PC-3 (cell line): Measurements from ENCODE around the gene ZKSCAN2. TPM values are rescaled to one million over a fixed set of nuclear protein-coding genes. Genes with fewer than 3 reads are reported as not detected.

Source experiments
- ATAC-seq: fragments of 200-7000 bp; cut with Tn5 transposase; 2 replicates; pipeline ENCODE4 v1.9.1; 2020; ENCODE audit warnings: mild to moderate bottlenecking, moderate library complexity
- BruUV-seq: library from RNA; stranded (reverse); fragments of 400-500 nt; replicated peaks from 2 replicates; lab custom pipeline; 2021; lab: Mats Ljungman, UMichigan
- CTCF ChIA-PET: fragments of 300-600 bp; sonication (Branson Sonifier 250); formaldehyde crosslinking; loops from one replicate; lab custom pipeline; 2022; ENCODE audit warnings: antibody characterized with exemption; lab: Charles Lee
- POLR2A ChIA-PET: fragments of 300-600 bp; sonication (Branson Sonifier 250); formaldehyde crosslinking; loops from one replicate; lab custom pipeline; 2022; ENCODE audit warnings: antibody characterized with exemption; ENCODE audit not compliant: unreplicated experiment; lab: Charles Lee
- DNase-seq: peaks from one replicate; pipeline ENCODE4 v3.0.0-alpha.2; 2015
- H2AFZ ChIP-seq: fragments of 300-600 bp; sonication (generic); 2 replicates; pipeline ENCODE4 v1.6.0; 2016; ENCODE audit warnings: antibody characterized with exemption, low read length
- H3F3A ChIP-seq: fragments of 300-600 bp; sonication (generic); one replicate; pipeline ENCODE4 v1.6.0; 2017; ENCODE audit warnings: antibody characterized with exemption, low read length, control low read depth, mild to moderate bottlenecking; ENCODE audit not compliant: unreplicated experiment
- H3K27ac ChIP-seq: fragments of 300-600 bp; sonication (generic); 2 replicates; pipeline ENCODE4 v1.5.1; 2016; ENCODE audit warnings: mild to moderate bottlenecking, low read length
- H3K27me3 ChIP-seq: fragments of 300-600 bp; sonication (generic); 2 replicates; pipeline ENCODE4 v1.6.1; 2016; ENCODE audit warnings: low read length, mixed read lengths
- H3K36me3 ChIP-seq: fragments of 300-600 bp; sonication (generic); 2 replicates; pipeline ENCODE4 v1.6.1; 2016; ENCODE audit warnings: low read depth, mixed run types, low read length, mixed read lengths
- H3K4me1 ChIP-seq: fragments of 300-600 bp; sonication (generic); 2 replicates; pipeline ENCODE4 v1.5.1; 2016; ENCODE audit warnings: low read length; ENCODE audit not compliant: insufficient read depth
- H3K4me2 ChIP-seq: fragments of 300-600 bp; sonication (generic); 2 replicates; pipeline ENCODE4 v1.6.0; 2016; ENCODE audit warnings: low read length
- H3K4me3 ChIP-seq: fragments of 300-600 bp; sonication (generic); 2 replicates; pipeline ENCODE4 v1.5.1; 2016; ENCODE audit warnings: mild to moderate bottlenecking, low read length, mixed read lengths
- H3K79me2 ChIP-seq: fragments of 300-600 bp; sonication (generic); 2 replicates; pipeline ENCODE4 v1.6.1; 2017; ENCODE audit warnings: low read length, mixed read lengths
- H3K9ac ChIP-seq: fragments of 300-600 bp; sonication (generic); 2 replicates; pipeline ENCODE4 v1.6.0; 2016; ENCODE audit warnings: mild to moderate bottlenecking, low read length
- H3K9me2 ChIP-seq: fragments of 300-600 bp; sonication (generic); replicated peaks from 2 replicates; pipeline ENCODE4 v1.6.1; 2016; ENCODE audit warnings: mixed run types, low read length, mixed read lengths
- H3K9me3 ChIP-seq: fragments of 300-600 bp; sonication (generic); 2 replicates; pipeline ENCODE4 v1.6.1; 2016; ENCODE audit warnings: low read length, mixed read lengths
- H4K20me1 ChIP-seq: fragments of 300-600 bp; sonication (generic); 2 replicates; pipeline ENCODE4 v1.6.1; 2016; ENCODE audit warnings: low read length, mixed read lengths
- CTCF ChIP-seq: fragments of 300-600 bp; sonication (generic); conservative IDR thresholded peaks from 2 replicates; pipeline ENCODE4 v1.5.1; 2017; ENCODE audit warnings: antibody characterized with exemption, low read depth, mild to moderate bottlenecking, low read length
- EZH2 ChIP-seq: fragments of 300-600 bp; sonication (generic); IDR thresholded peaks from one replicate; pipeline ENCODE4 v1.6.1; 2017; ENCODE audit warnings: antibody characterized with exemption, mild to moderate bottlenecking, low read length; ENCODE audit not compliant: unreplicated experiment
- EZH2phosphoT487 ChIP-seq: fragments of 300-600 bp; sonication (generic); IDR thresholded peaks from 2 replicates; pipeline ENCODE4 v1.6.1; 2018; ENCODE audit warnings: mild to moderate bottlenecking, antibody characterized with exemption, low read length, borderline replicate concordance
- intact Hi-C: fragments of 100-400 bp; cut with micrococcal nuclease; formaldehyde crosslinking; loops from 2 replicates; pipeline ENCODE4 v1.9.0; 2023
- total RNA-seq: library from RNA; depleted of rRNA; stranded (reverse); fragments of >200 nt; gene quantifications from 2 replicates; pipeline ENCODE4 v1.2.3, GENCODE V29; 2014

Gene ZKSCAN2
- total RNA-seq, 1 experiment from 2014 or later = 2.6 TPM

GRCh38 chr16:25289466-25289865, 31.8 kb upstream of the ZKSCAN2 start:
- intact Hi-C loops = no loop called here

GRCh38 chr16:25279491-25279890, 21.8 kb upstream of the ZKSCAN2 start:
- POLR2A ChIA-PET = interaction anchor here (0.6 kb wide), 1 partner anchor 10 kb away, joined by 3 read pairs; no protein-coding TSS in a partner anchor
- Histone ChIP-seq H3K27ac (no peak overlapping the region), H4K20me1 (no peaks in the 10 kb centered on the region), H3K36me3 (no peaks in the 10 kb centered on the region), H3K9me3 (no peaks in the 10 kb centered on the region), H3K9ac (no peak overlapping the region), H3F3A (no peaks in the 10 kb centered on the region), H3K9me2 (no peaks in the 10 kb centered on the region), H3K4me3 (no peak overlapping the region), H2AFZ (no peak overlapping the region), H3K4me2 (no peak overlapping the region), H3K27me3 (no peaks in the 10 kb centered on the region), H3K79me2 (no peaks in the 10 kb centered on the region), H3K4me1 (no peaks in the 10 kb centered on the region)
- CTCF ChIA-PET = no interaction called here
- intact Hi-C loops = no loop called here
- DNase-seq (no peak), ATAC-seq (no peak)
- BruUV-seq = no TSS peak
- TF ChIP-seq EZH2 (no peak), CTCF (no peak)

More at GRCh38 chr16:25289466-25289865, 31.8 kb upstream of the ZKSCAN2 start:
- CTCF ChIA-PET = no interaction called here
- no peaks in the 10 kb centered on the region for H3K9me3 ChIP-seq
- ATAC-seq (no peak), DNase-seq (no peak)
- no peaks in the 10 kb centered on the region for H4K20me1 ChIP-seq
- no peaks in the 10 kb centered on the region for H3K4me1 ChIP-seq
- POLR2A ChIA-PET = interaction anchor here (0.6 kb wide), 1 partner anchor 10 kb away, joined by 3 read pairs; no protein-coding TSS in a partner anchor
- H3K9ac ChIP-seq = no peak overlapping the region
- no peak overlapping the region for H3K4me3 ChIP-seq
- no peaks in the 10 kb centered on the region for H3K9me2 ChIP-seq
- no peaks in the 10 kb centered on the region for H3K27me3 ChIP-seq
- no peak overlapping the region for H3K27ac ChIP-seq
- no peak for TF ChIP-seq EZH2
- no peak for TF ChIP-seq CTCF
- TF ChIP-seq EZH2phosphoT487 = no peak
- no peaks in the 10 kb centered on the region for H3K36me3 ChIP-seq
- BruUV-seq = no TSS peak
- H3K79me2 ChIP-seq = no peaks in the 10 kb centered on the region
- H3K4me2 ChIP-seq = no peak overlapping the region
- no peak overlapping the region for H2AFZ ChIP-seq
- H3F3A ChIP-seq = no peaks in the 10 kb centered on the region

- ATAC-seq = no peak
Observed at GRCh38 chr16:25271421-25271820, 13.8 kb upstream of the ZKSCAN2 start.

More at GRCh38 chr16:25271421-25271820, 13.8 kb upstream of the ZKSCAN2 start:
- no peak overlapping the region for H3K4me2 ChIP-seq
- no peaks in the 10 kb centered on the region for H3K9me3 ChIP-seq
- no peak overlapping the region for H3K27ac ChIP-seq
- no peaks in the 10 kb centered on the region for H3K9me2 ChIP-seq
- no peaks in the 10 kb centered on the region for H3K4me1 ChIP-seq
- no peak overlapping the region for H3K4me3 ChIP-seq
- no peak overlapping the region for H3K9ac ChIP-seq
- BruUV-seq = no TSS peak
- TF ChIP-seq CTCF (no peak), EZH2 (no peak), EZH2phosphoT487 (no peak)
- intact Hi-C loops = no loop called here
- H3K27me3 ChIP-seq = no peaks in the 10 kb centered on the region
- H4K20me1 ChIP-seq = no peaks in the 10 kb centered on the region
- H3K79me2 ChIP-seq = no peaks in the 10 kb centered on the region
- ChIA-PET CTCF (no interaction called here), POLR2A (no interaction called here)
- no peaks in the 10 kb centered on the region for H3F3A ChIP-seq
- no peak overlapping the region for H2AFZ ChIP-seq
- no peak for DNase-seq
- H3K36me3 ChIP-seq = no peaks in the 10 kb centered on the region
